B cell (primary cell): ENCODE measurements around the gene RAB5A. TPM values are rescaled to one million over a fixed set of nuclear protein-coding genes. Genes with fewer than 3 reads are reported as not detected.

Experiments used
- ATAC-seq: fragments of 200-7000 bp; cut with Tn5 transposase; one replicate; pipeline ENCODE4 v1.10.0; 2021; ENCODE audit warnings: low read depth, mild to moderate bottlenecking, moderate number of reproducible peaks, moderate library complexity
- CTCF ChIA-PET: fragments of 350-600 bp; sonication (Branson Sonifier 250); formaldehyde crosslinking; loops from one replicate; lab custom pipeline; 2021; ENCODE audit warnings: antibody characterized with exemption, inconsistent platforms; lab: Charles Lee
- POLR2A ChIA-PET: fragments of 350-600 bp; sonication (Branson Sonifier 250); formaldehyde crosslinking; loops from one replicate; lab custom pipeline; 2021; ENCODE audit warnings: antibody characterized with exemption; lab: Charles Lee
- DNase-seq: peaks from one replicate; pipeline ENCODE4 v3.0.0; 2013
- H2AFZ ChIP-seq: 2 replicates; pipeline ENCODE4 v1.6.1; 2012; ENCODE audit warnings: mild to moderate bottlenecking, low read depth, low read length; ENCODE audit not compliant: insufficient read depth, poor library complexity, severe bottlenecking
- H3K27ac ChIP-seq, 2 donors: 1 replicate in 1 of 2; 2 replicates in 1 of 2; pipeline ENCODE4 v1.5.1; 2012 to 2013; ENCODE audit warnings: low read length in 2 of 2, mild to moderate bottlenecking in 2 of 2, moderate library complexity in 1 of 2
- H3K27me3 ChIP-seq, 4 experiments: fragments of 200-600 bp in 1 of 4; sonication (generic) in 1 of 4; replicated peaks in 1 of 4; 1 replicate in 2 of 4; 2 replicates in 2 of 4; pipeline versions ENCODE4 v1.6.1 to v1.7.0; 2013 to 2016; ENCODE audit warnings: low read length in 3 of 4, mild to moderate bottlenecking in 2 of 4, mixed read lengths in 1 of 4, moderate library complexity in 1 of 4; ENCODE audit not compliant: insufficient read depth in 4 of 4, control insufficient read depth in 3 of 4; ENCODE audit errors: control extremely low read depth in 1 of 4
- H3K36me3 ChIP-seq, 2 experiments: replicated peaks in 1 of 2; 1 replicate in 1 of 2; 2 replicates in 1 of 2; pipeline versions ENCODE4 v1.6.1 to v1.7.1; 2013; ENCODE audit warnings: low read length in 1 of 2; ENCODE audit not compliant: insufficient read depth in 2 of 2, control insufficient read depth in 1 of 2; ENCODE audit errors: control extremely low read depth in 1 of 2, extremely low read depth in 1 of 2
- H3K4me1 ChIP-seq, 2 donors: fragments of 200-600 bp in 1 of 2; sonication (generic) in 1 of 2; 1 replicate in 1 of 2; 2 replicates in 1 of 2; pipeline versions ENCODE4 v1.5.1 to v1.6.1; 2013 to 2017; ENCODE audit warnings: low read length in 2 of 2; ENCODE audit not compliant: control insufficient read depth in 2 of 2, insufficient read depth in 2 of 2
- H3K4me2 ChIP-seq: replicated peaks from 2 replicates; pipeline ENCODE3; 2012; ENCODE audit warnings: mild to moderate bottlenecking, low read depth, low read length; ENCODE audit not compliant: poor library complexity, severe bottlenecking
- H3K4me3 ChIP-seq, 5 experiments: fragments of 200-600 bp in 1 of 5; sonication (generic) in 1 of 5; 1 replicate in 3 of 5; 2 replicates in 2 of 5; pipeline versions ENCODE4 v1.5.1 to v1.7.0; 2011 to 2016; ENCODE audit warnings: low read length in 4 of 5, mild to moderate bottlenecking in 4 of 5, low read depth in 2 of 5, control low read depth in 1 of 5, moderate library complexity in 1 of 5; ENCODE audit not compliant: insufficient read depth in 1 of 5; ENCODE audit errors: control extremely low read depth in 1 of 5, extremely low read depth in 1 of 5
- H3K79me2 ChIP-seq: fragments of 200-600 bp; sonication (generic); one replicate; pipeline ENCODE4 v1.6.0; 2016; ENCODE audit warnings: low read length; ENCODE audit not compliant: control insufficient read depth, insufficient read depth
- H3K9ac ChIP-seq: fragments of 200-600 bp; sonication (generic); 2 replicates; pipeline ENCODE4 v1.6.1; 2017; ENCODE audit warnings: mild to moderate bottlenecking, low read length, moderate library complexity
- H3K9me3 ChIP-seq, 3 donors: one replicate each; pipeline versions ENCODE4 v1.6.1 to v1.7.1; 2013; ENCODE audit warnings: low read length in 2 of 3; ENCODE audit not compliant: control insufficient read depth in 2 of 3, insufficient read depth in 1 of 3; ENCODE audit errors: control extremely low read depth in 1 of 3
- H4K20me1 ChIP-seq: 2 replicates; pipeline ENCODE4 v1.6.0; 2012; ENCODE audit warnings: mild to moderate bottlenecking, low read length; ENCODE audit not compliant: insufficient read depth, control insufficient read depth, poor library complexity, severe bottlenecking
- H3K27ac Mint-ChIP-seq: one replicate; pipeline ENCODE4 v1.8.0; 2021; ENCODE audit warnings: mixed read lengths
- H3K27me3 Mint-ChIP-seq: one replicate; pipeline ENCODE4 v1.8.0; 2021; ENCODE audit warnings: mixed read lengths
- H3K4me1 Mint-ChIP-seq: one replicate; pipeline ENCODE4 v1.8.0; 2021; ENCODE audit warnings: mixed read lengths
- H3K4me3 Mint-ChIP-seq: one replicate; pipeline ENCODE4 v1.8.0; 2021; ENCODE audit warnings: mixed read lengths
- H3K9me3 Mint-ChIP-seq: one replicate; pipeline ENCODE4 v1.8.0; 2022; ENCODE audit warnings: mixed read lengths; ENCODE audit not compliant: insufficient read depth
- CTCF ChIP-seq: fragments of 200-600 bp; IDR thresholded peaks from one replicate; pipeline ENCODE4 v1.8.0; 2022; ENCODE audit warnings: antibody characterized with exemption, mild to moderate bottlenecking
- EZH2 ChIP-seq: IDR thresholded peaks from 2 replicates; pipeline ENCODE4 v1.6.1; 2012; ENCODE audit warnings: borderline replicate concordance, low read depth, mild to moderate bottlenecking, moderate library complexity, low read length; ENCODE audit not compliant: insufficient read depth, poor library complexity, severe bottlenecking
- WGBS: methylation state at CpG from one replicate; pipeline ENCODE4 v1.1.5; 2013; ENCODE audit warnings: missing lambda C conversion rate; ENCODE audit not compliant: insufficient coverage; 5-methylcytosine and 5-hydroxymethylcytosine counted together
- intact Hi-C: fragments of 100-400 bp; cut with micrococcal nuclease; formaldehyde crosslinking; loops from one replicate; pipeline ENCODE4 v1.10.0; 2022
- polyA minus RNA-seq: library from RNA; depleted of rRNA, polyadenylated mRNA; stranded (reverse); fragments of >200 nt; gene quantifications from 2 replicates; pipeline ENCODE4 v1.2.3, GENCODE V29; 2012
- polyA plus RNA-seq: library from polyadenylated mRNA; depleted of rRNA; stranded (reverse); fragments of >200 nt; gene quantifications from 2 replicates; pipeline ENCODE4 v1.2.3, GENCODE V29; 2012
- total RNA-seq, 2 donors: library from RNA; stranded (reverse); fragments of 120-200 nt in 1 of 2; gene quantifications; 1 replicate in 1 of 2; 2 replicates in 1 of 2; pipeline versions ENCODE4 v1.2.3 to v1.2.4, GENCODE V29; 2013 to 2022

The RAB5A gene
- total RNA-seq (59.4 and 61.9 TPM in 2 replicates), polyA plus RNA-seq (21.7 and 34.7 TPM in 2 replicates), polyA minus RNA-seq (80.9 and 81.6 TPM in 2 replicates)
- 40.3 TPM for total RNA-seq (2013)

- Mint-ChIP-seq H3K4me1 (peaks cover 47% of the 10 kb centered on the region), H3K27ac (peak within 1 kb of the TSS; percentile 97), H3K27me3 (no peaks in the 10 kb centered on the region), H3K4me3 (peak within 1 kb of the TSS; percentile 93), H3K9me3 (no peaks in the 10 kb centered on the region)
- Histone ChIP-seq H3K27me3 (no peaks in the 10 kb centered on the region), H3K4me1 (peaks cover 18 to 22% of the 10 kb centered on the region in 2 donors), H4K20me1 (peaks cover 6% of the 10 kb centered on the region), H2AFZ (peak within 1 kb of the TSS; percentile 95), H3K36me3 (peaks cover 1 to 11% of the 10 kb centered on the region in 2 experiments), H3K79me2 (peaks cover 69% of the 10 kb centered on the region), H3K27ac (peak within 1 kb of the TSS; percentile 96 to 98), H3K9me3 (peaks cover 0 to 4% (median 2%) of the 10 kb centered on the region in 3 donors), H3K4me2 (peak within 1 kb of the TSS; percentile 77), H3K4me3 (peak within 1 kb of the TSS; percentile 71 to 95 (median 87)), H3K9ac (peak within 1 kb of the TSS; percentile 93)
- ChIA-PET CTCF (interaction anchor here (0.8 to 1.0 kb wide), 2 partner anchors 17 to 96 kb away, joined by 3 read pairs; no protein-coding TSS in a partner anchor), POLR2A (interaction anchor here (0.6 to 1.8 kb wide), 2 partner anchors 93 to 290 kb away, joined by 3 to 7 read pairs; partner anchors contain the start of gene KAT2B)
- WGBS, result under 1% methylated on average over 57 of the region's 73 CpGs
- DNase-seq (peak; percentile 99), ATAC-seq (peak; percentile 85)
- TF ChIP-seq EZH2 (no peak), CTCF (no peak)
- intact Hi-C loops, result loop anchor here (1.0 to 10.0 kb wide), 7 partner anchors 92 to 1522 kb away; partner anchors contain the start of genes SATB1 and SGO1
Measured at GRCh38 chr3:19946832-19947548, at the start of gene RAB5A. TSS of gene RAB5A (plus strand) at chr3:19947097. CDS start at chr3:19950899, 3,802 bp downstream.

- H3K36me3 ChIP-seq, result no peaks in the 10 kb centered on the region
- no peak overlapping the region for H3K4me2 ChIP-seq
- ATAC-seq (no peak), DNase-seq (no peak)
- no peak overlapping the region for H3K27ac ChIP-seq
- Mint-ChIP-seq H3K4me1 (no peaks in the 10 kb centered on the region), H3K27me3 (peaks cover 2% of the 10 kb centered on the region), H3K4me3 (no peak overlapping the region), H3K27ac (no peak overlapping the region), H3K9me3 (no peaks in the 10 kb centered on the region)
- H3K79me2 ChIP-seq, result no peaks in the 10 kb centered on the region
- no peak overlapping the region for H2AFZ ChIP-seq
- intact Hi-C loops, result no loop called here
- no peak overlapping the region for H3K9ac ChIP-seq
- TF ChIP-seq EZH2 (no peak), CTCF (no peak)
- ChIA-PET CTCF (interaction anchor here (1.1 to 1.7 kb wide), 2 partner anchors 11 to 32 kb away, joined by 3 to 4 read pairs; no protein-coding TSS in a partner anchor), POLR2A (no interaction called here)
- no peaks in the 10 kb centered on the region for H3K9me3 ChIP-seq
- WGBS, result no CpG with 5 or more reads among the region's 2 CpGs
- no peaks in the 10 kb centered on the region for H4K20me1 ChIP-seq
- H3K27me3 ChIP-seq, result no peaks in the 10 kb centered on the region
- H3K4me3 ChIP-seq, result no peak overlapping the region
- no peaks in the 10 kb centered on the region for H3K4me1 ChIP-seq
Measured at GRCh38 chr3:19898721-19899120, 48.2 kb upstream of the RAB5A start.
